Articular chondrocyte of knee joint (primary cell): Measurements from ENCODE around the gene RTL1. TPM values are rescaled to one million over a fixed set of nuclear protein-coding genes. Genes with fewer than 3 reads are reported as not detected.

Experiments
- small RNA-seq: library from RNA; depleted of rRNA; stranded (forward); fragments of <200 nt; gene quantifications from one replicate; pipeline ENCODE3, GENCODE V24; 2012
- total RNA-seq: library from RNA; depleted of rRNA; stranded (reverse); fragments of >200 nt; gene quantifications from 2 replicates; pipeline ENCODE4 v1.2.3, GENCODE V29; 2012

RTL1 gene
- total RNA-seq, result not detected in 2 replicates

DNA sequence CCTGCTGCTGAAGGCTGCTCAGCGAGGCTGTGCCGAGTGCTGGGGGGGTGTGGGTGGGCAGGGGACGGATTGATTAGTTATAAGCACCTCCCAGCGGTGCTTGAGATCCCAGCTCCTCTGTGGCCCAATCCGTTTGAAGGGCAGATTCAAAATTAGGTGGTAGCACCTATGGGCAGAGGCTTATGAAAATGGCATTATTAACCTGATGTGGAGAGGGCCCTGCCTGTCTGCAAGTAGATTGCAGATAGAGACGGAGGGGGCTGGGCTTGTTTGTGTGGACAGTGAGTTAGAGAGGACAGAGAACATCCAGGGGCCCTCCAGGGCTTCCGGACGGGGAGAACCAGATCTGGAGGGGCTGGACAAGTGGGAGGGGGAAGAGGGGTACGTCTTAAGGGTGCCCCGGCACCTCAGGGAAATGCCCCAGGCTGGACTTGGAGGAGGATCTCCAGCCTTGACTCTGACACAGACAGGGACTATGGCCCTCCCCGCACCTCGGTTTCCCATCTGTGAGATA lies at the start of gene RTL1:
RTL1 (minus strand) TSS at position 51 of the 514 bp plus-strand sequence. CDS start 18,934 bp downstream, outside the sequence.

Small RNA genes lying within 50 kb of the gene (small RNA-seq; reads per million reads assigned to genes)
- not detected for gene MIR127
- gene MIR136, result not detected
- gene MIR337, result 108 reads per million, percentile 98 among the genes with 10 or more reads in this experiment
- 181 reads per million, percentile 98 among the genes with 10 or more reads in this experiment for gene MIR370
- gene MIR431, result not detected
- not detected for gene MIR432
- not detected for gene MIR433
- gene MIR493, result 1,126 reads per million, percentile 99 among the genes with 10 or more reads in this experiment
- gene RF02145, result not detected
- gene SNORD112, result 15.1 reads per million, percentile 95 among the genes with 10 or more reads in this experiment
- gene SNORD113-1, result not detected
- not detected for gene SNORD113-2
- 72.0 reads per million, percentile 97 among the genes with 10 or more reads in this experiment for gene SNORD113-3
- 243 reads per million, percentile 98 among the genes with 10 or more reads in this experiment for gene SNORD113-4
- 507 reads per million, percentile 99 among the genes with 10 or more reads in this experiment for gene SNORD113-5
- 2,346 reads per million, percentile 99 among the genes with 10 or more reads in this experiment for gene SNORD113-6
- 936 reads per million, percentile 99 among the genes with 10 or more reads in this experiment for gene SNORD113-7
- 2,355 reads per million, percentile 99 among the genes with 10 or more reads in this experiment for gene SNORD113-8
- 679 reads per million, percentile 99 among the genes with 10 or more reads in this experiment for gene SNORD113-9
- 2,484 reads per million, percentile 99 among the genes with 10 or more reads in this experiment for gene SNORD114-1
- gene SNORD114-2, result not detected
- 133 reads per million, percentile 98 among the genes with 10 or more reads in this experiment for gene SNORD114-3

Other genes with a start within 250 kb of the RTL1 start
- 0.22 and 0.39 TPM in 2 replicates for gene DLK1, start 176.8 kb downstream of the RTL1 start, total RNA-seq
- 400 and 501 TPM in 2 replicates for gene MEG3, start 77.6 kb downstream of the RTL1 start, total RNA-seq